T follicular helper cell (primary cell): ENCODE results near the gene CPNE5.

Experiments
- DNase-seq: peaks from one replicate; pipeline ENCODE4 v3.0.0-alpha.2; 2020; ENCODE audit warnings: low read depth

Gene CPNE5

DNA sequence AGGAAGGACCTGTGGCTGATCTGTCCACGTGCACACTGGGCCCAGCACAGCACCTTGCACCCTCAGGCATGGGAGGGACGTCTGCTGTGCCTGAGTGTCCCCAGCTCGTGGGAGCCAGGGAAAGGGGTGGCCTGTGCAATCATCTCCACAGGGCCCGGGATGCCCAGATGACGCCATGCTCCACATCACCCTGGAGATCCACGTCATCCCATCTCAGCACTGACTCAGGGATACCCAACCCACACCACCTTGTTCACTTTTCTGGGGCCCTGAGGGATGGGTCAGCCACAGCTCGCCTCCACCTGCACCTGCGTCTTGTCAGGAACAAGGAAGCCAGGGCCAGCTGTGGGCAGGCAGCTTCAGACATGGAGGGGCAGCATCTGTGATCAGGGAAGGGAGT is 93.4 kb downstream of the CPNE5 start:
- DNase-seq: no peak

- DNase-seq: no peak
Measured at GRCh38 chr6:36745283-36745682, 94.0 kb downstream of the CPNE5 start.

- no peak for DNase-seq
Measured at GRCh38 chr6:36744304-36744673, 95.0 kb downstream of the CPNE5 start.

GRCh38 chr6:36743538-36744303 is 95.5 kb downstream of the CPNE5 start:
- DNase-seq: no peak

DNA sequence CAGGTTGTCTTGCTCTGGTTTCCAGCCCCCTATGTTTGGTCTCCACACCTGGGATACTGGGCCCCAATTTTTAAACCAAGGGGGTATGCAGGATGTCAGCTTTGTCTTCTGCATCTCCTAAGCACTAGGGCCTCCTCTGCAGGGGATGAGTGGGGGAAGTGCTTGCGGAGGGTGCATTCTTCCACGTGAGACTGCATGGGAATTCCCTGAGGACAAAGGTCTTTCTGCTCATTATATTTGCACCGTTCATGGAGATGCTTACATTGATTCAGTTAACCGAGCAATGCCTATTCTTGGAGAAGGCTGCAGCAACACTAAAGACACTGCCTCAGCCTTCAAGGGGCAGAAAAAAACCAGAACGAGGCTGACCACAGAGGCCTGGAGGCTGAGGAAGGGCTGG is 96.2 kb downstream of the CPNE5 start:
- no peak for DNase-seq

DNA sequence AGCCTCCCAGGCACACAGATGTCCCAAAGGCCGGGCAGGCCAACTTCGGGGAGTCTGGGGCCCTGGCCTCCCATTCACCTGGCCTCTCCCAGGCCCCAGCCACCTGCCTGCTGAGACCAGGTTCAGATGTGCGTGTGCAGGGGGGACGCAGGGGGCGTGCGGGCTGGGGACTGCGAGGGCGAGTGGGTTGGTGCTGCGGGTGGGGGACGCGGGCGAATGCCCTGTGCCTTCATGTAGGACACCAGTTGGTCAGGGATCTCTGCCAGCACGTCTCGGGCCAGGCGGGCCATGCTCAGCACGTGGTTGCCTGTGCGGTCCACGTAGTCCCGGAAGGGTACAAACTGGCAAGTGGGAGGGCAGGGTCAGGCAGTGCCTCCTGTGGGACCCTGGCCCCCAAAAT is 97.1 kb downstream of the CPNE5 start:
- no peak for DNase-seq

DNA sequence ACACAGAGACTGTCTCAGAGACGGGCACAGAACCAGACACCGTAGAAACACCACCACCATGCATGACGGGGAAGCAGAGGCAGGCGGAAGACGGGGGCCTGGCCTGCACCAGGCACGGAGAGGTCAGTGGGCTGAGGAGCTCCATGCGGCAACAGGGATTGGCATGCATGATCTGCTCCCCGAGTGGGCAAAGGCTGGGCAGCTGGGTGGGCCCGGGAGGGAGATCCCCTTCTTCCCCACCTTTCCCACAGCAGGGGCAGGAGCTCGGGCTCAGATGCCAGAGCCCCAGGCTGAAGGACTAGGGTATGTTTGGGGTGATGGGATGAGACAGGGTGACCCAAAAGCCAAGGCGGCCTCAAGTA is 98.4 kb downstream of the CPNE5 start:
- no peak for DNase-seq

DNA sequence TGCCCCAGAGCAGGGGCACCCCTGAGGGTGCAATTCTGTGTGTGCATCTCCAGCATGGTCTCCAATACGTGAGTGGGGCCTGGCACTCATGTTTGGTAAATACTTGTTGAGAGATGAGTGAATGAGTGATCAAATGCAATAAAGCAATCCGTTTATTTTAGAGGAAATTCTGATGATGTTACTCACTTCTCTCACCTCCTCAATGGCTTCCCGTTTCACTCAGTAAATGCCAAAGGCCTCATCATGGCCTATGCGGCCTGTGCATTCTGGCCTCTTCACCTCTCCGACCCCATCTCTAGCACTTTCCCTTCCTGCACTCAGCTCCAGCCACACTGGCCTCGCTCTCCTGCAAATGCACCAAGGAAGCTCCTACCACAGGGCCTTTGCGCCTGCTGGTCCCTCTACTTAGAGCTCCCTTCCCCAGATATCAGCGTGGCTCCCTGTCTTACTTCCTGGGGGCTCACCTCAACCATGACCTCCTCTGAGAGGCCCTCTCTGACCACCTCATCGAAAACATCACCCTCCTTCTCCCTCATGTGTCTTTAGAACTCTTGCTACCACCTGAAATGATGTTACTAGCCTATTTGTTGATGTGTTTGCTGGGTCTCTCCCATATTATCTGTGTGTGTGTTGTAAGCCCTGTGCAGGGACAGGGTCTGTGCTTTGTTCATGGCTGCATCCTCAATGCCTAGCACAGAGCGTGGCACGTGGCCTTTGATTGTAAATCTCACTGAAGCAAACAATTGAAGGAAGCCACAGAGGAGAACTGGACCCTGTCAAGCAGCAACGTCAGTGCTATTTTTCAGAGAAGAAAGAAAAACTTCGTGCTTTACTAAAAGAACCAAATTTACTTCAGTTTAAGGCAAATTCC is 99.1 kb downstream of the CPNE5 start:
- DNase-seq: no peak

- DNase-seq: no peak
Measured at GRCh38 chr6:36738108-36738507, 101.1 kb downstream of the CPNE5 start.

GRCh38 chr6:36737043-36737785 is 102.0 kb downstream of the CPNE5 start:
- no peak for DNase-seq

- no peak for DNase-seq
Measured at GRCh38 chr6:36735110-36736071, 103.9 kb downstream of the CPNE5 start.

DNA sequence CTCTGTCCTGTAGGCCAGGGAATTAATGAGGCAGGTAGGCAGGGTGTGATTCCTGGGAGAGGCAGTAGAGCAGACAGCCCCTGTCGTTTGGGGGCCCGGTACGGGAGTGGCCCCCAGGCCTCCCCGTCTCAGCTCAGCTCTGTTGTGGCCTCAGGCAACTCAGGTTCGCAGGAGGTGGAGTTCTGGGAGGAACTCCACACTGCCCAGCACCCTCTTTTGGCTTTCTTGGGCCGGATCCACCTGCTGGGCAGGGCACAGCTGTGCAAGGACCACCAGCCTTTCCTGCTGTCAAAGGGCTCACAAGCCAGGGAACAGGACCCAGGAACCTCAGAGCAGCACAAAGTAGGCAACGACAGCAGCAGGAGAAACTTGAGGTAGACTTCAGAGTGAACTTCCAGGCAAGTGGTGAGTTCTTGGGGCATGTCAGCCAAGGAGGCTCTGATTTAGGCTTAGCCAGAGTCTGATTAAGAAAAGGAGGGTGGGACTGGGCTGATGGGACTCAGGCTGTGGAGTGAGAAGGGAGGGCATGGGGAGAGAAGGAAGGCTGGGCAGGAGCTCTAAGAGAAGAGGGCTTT is 104.7 kb downstream of the CPNE5 start:
- no peak for DNase-seq

DNA sequence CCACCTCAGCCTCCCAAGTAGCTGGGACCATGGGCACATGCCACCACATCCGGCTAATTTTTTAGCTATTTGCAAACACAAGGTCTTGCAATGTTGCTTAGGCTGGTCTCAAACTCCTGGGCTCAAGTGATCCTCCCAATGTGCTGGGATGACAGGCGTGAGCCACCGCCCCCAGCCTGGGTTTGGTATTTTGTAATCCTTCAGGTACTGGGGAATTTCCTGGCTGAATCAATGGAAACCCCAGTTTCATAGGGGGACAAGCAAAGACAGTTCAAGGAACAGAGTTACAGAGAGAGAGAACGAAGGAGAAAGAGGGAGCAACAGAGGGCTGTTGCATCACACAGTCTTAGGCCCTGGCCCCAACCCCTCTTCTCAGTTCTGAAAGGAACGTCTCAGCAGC is 105.9 kb downstream of the CPNE5 start:
- DNase-seq: no peak

DNA sequence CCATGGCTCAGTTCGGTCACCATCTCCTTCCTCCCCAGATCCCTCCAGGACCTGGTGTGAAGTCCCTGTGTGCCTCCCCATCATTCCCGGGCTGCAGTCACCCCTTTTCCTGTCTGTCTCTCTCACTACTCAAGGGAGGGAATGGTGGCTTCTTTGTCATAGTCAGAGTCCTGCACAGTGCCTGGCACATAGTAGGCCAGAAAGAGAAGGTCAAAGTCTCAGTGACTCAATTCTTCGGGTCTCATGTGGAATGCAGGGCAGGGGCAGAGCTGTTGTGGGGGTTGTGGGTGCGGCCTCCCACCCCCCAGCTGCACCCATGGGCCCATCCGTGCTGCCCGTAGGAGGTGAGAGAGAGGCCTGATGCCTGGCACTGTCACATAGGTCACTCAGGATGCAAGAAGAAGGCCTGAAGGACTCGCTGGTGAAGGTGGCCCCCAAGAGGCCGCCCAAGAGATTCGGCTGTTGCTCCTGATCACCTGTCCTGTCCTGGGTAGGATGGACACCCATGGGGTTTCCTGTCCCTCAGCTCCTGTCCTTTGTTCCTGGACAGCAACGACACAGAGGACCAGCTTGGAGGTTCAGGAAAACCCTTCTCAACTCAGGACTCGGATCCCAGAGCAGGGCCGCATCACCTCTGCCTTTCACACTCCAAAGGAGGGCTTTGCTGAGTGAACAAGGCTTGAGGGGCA is 107.5 kb downstream of the CPNE5 start:
- DNase-seq: no peak

- no peak for DNase-seq
Measured at GRCh38 chr6:36730424-36731380, 108.5 kb downstream of the CPNE5 start.

DNA sequence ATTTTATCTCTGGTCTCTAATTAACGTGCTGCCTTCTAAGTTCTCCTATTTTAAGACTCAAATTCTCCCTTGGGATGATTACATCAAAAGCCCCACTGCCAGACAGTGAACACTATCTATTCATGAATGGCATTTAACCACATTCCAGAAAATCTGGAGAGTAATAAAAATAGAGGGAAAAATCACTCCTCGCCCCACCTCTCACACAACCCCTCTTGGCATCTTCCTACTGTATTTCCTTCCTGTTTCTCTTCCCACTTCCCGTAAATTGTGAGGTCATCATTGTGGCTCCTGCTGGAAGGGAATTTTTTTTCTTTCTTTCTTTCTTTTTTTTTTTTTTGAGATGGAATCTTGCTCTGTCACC is 110.1 kb downstream of the CPNE5 start:
- DNase-seq: no peak

GRCh38 chr6:36728289-36729160 is 110.7 kb downstream of the CPNE5 start:
- no peak for DNase-seq

- no peak for DNase-seq
Measured at GRCh38 chr6:36727505-36728021, 111.7 kb downstream of the CPNE5 start.
